Measurements from ENCODE around the gene CCL25. TPM values are rescaled to one million over a fixed set of nuclear protein-coding genes. Genes with fewer than 3 reads are reported as not detected.

The CCL25 gene
- total RNA-seq, 4 donors from 2014 or later = not detected

DNA sequence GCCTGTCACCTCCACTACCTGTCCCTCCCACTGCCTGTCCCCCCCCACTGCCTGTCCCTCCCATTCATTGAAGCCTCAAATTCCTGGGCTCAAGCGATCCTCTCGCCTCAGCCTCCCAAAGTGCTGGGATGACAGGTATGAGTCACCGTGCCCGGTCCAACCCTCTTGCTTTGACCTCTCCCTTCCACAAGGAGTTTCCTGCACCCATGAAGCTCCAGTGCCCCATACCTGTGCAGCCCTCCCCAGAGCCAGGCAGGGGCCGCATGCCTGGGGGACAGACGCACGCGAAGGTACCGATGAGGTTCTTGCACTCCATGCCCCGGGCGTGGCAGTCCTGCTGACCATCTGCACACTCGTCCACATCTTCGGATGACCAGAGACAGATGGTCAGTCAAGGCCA is 34.3 kb downstream of the CCL25 start:
- no peaks in the 10 kb centered on the region for H3K27me3 ChIP-seq
- H3K4me1 ChIP-seq = no peaks in the 10 kb centered on the region
- no peak for TF ChIP-seq POLR2A (IDR thresholded peaks at IDR 0.05)
- TF ChIP-seq, protein P1, sequence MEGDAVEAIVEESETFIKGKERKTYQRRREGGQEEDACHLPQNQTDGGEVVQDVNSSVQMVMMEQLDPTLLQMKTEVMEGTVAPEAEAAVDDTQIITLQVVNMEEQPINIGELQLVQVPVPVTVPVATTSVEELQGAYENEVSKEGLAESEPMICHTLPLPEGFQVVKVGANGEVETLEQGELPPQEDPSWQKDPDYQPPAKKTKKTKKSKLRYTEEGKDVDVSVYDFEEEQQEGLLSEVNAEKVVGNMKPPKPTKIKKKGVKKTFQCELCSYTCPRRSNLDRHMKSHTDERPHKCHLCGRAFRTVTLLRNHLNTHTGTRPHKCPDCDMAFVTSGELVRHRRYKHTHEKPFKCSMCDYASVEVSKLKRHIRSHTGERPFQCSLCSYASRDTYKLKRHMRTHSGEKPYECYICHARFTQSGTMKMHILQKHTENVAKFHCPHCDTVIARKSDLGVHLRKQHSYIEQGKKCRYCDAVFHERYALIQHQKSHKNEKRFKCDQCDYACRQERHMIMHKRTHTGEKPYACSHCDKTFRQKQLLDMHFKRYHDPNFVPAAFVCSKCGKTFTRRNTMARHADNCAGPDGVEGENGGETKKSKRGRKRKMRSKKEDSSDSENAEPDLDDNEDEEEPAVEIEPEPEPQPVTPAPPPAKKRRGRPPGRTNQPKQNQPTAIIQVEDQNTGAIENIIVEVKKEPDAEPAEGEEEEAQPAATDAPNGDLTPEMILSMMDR (IDR thresholded peaks at IDR 0.05) = no peak
- no peak for DNase-seq
- no peaks in the 10 kb centered on the region for H3K36me3 ChIP-seq
- H3K4me3 ChIP-seq = no peak overlapping the region
- H3K27ac ChIP-seq = no peak overlapping the region
- no peaks in the 10 kb centered on the region for H3K9me3 ChIP-seq
- intact Hi-C loops (cut with DNase I; ENCODE audit: low total_unique reads) = no loop called here

DNA sequence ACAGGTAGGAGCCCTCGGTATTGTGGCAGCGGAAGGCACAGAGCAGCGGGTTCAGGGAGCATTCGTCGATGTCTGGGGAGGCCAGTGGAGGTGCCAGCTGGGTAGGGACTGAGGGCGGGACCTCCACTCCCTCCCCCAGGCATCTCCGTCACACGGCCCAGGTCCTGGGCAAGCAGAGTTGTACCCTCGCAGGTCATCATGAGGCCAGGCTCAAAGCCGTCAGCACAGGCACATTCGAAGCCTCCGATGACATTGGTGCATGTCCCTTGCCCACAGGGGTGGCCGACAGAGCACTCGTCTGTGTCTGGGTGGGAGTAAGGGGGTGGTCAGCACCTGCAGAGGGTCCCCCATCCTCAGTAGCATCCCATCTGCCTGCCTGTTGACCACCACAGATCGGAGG is 35.3 kb downstream of the CCL25 start:
- H3K4me1 ChIP-seq = no peaks in the 10 kb centered on the region
- TF ChIP-seq POLR2A (IDR thresholded peaks at IDR 0.05) = no peak
- TF ChIP-seq, protein P1 (IDR thresholded peaks at IDR 0.05) = no peak
- H3K27ac ChIP-seq = no peak overlapping the region
- no peak for DNase-seq
- no peaks in the 10 kb centered on the region for H3K27me3 ChIP-seq
- H3K9me3 ChIP-seq = no peaks in the 10 kb centered on the region
- no peaks in the 10 kb centered on the region for H3K36me3 ChIP-seq
- H3K4me3 ChIP-seq = no peak overlapping the region
- intact Hi-C loops (cut with DNase I; ENCODE audit: low total_unique reads) = no loop called here

DNA sequence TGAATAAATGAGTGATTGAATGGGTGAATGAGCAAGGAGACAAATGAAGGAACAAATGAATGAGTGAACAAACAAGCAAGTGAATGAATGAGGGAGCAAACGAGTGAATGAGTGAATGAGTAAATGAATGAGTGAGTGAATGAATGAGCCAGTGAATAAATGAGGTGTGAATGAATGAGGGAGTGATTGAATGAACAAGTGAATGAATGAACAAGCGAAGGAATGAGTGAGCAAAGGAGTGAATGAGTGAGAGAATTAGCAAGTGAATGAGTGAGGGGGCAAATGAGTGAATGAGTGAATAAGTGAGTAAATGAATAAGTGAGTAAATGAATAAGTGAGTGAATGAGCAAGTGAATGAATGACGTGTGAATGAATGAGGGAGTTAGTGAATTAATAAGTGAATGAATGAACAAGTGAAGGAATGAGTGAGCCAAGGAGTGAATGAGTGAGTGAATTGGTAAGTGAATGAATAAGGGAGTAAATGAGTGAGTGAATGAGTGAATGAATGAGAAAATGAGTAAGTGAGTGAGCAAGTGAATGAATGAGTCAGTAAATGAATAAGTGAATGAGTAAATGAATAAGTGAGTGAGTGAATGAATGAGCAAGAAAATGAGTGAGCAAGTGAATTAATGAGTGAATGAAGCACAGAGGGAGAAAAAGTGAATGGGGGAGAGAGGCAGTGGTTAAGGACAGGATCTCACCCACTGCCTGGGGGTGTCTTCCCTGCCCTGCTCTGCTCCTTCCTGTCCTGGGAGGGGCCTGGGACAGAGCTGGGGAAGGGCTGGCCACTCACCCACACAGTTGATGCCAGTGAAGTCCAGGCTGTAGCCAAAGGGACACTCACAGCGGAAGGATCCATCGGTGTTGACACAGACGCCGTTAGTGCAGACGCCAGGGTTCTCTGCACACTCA is 36.4 kb downstream of the CCL25 start:
- Histone ChIP-seq H3K9me3 (no peaks in the 10 kb centered on the region), H3K4me3 (no peak overlapping the region), H3K4me1 (no peaks in the 10 kb centered on the region), H3K36me3 (no peaks in the 10 kb centered on the region), H3K27me3 (no peaks in the 10 kb centered on the region), H3K27ac (no peak overlapping the region)
- intact Hi-C loops (cut with DNase I; ENCODE audit: low total_unique reads) = no loop called here
- DNase-seq = no peak
- TF ChIP-seq, protein P1 (IDR thresholded peaks at IDR 0.05) = no peak
- no peak for TF ChIP-seq POLR2A (IDR thresholded peaks at IDR 0.05)

DNA sequence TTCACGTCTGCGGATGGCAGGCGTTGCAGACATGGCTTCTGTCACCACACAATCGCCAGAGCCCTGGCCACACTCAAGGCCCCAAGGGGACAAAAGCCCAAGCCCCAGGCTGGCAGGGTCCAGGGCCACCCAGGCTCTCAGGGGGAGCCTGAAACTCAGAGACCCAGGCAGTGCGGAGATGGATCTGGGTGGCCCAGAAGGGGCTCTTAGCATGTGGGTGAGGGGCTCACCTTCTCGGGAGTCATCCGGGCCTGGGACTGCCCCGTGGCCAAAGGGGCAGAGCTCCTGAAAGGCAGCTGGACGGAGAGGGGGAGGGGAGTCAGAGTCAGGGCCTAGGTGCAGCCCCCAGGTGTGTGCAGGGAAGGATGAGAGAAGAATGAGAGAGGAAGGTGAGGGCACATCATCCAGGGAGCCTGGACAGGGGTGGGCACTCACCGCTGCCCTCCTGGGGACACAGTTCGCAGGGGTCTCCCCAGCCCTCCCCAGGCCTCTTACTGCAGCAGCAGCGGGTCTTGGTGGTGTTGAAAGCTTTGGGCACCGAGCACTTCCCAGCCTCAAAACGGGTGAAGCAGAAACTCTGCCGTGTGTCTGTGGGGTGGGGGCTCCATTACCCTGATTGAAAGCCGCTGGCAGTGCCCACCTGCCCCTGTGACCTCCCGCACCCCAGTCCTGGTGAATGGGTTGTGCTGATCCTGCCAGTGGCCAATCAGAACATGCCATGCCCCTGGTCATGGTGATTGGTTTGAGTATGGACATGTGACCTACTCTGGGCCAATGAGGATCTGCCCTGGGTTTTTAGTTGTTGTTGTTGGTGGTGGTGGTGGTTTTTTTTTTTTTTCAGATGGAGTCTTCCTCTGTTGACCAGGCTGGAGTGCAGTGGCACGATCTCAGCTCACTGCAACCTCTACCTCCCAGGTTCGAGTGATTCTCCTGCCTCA is 37.4 kb downstream of the CCL25 start:
- no peaks in the 10 kb centered on the region for H3K4me1 ChIP-seq
- TF ChIP-seq POLR2A (IDR thresholded peaks at IDR 0.05) = no peak
- TF ChIP-seq, protein P1 (IDR thresholded peaks at IDR 0.05) = no peak
- H3K9me3 ChIP-seq = peaks cover 0 to under 1% of the 10 kb centered on the region in 2 donors
- intact Hi-C loops (cut with DNase I; ENCODE audit: low total_unique reads) = no loop called here
- H3K36me3 ChIP-seq = no peaks in the 10 kb centered on the region
- H3K27me3 ChIP-seq = no peaks in the 10 kb centered on the region
- no peak overlapping the region for H3K27ac ChIP-seq
- H3K4me3 ChIP-seq = no peak overlapping the region
- DNase-seq = no peak

Measured in uterus (tissue), 4 donors.